ENCODE data around the gene UNK.

The UNK gene

GRCh38 chr17:75825748-75826370, 41.3 kb downstream of the UNK start:
- no peak overlapping the region for H3K4me3 ChIP-seq (ENCODE audit: low read depth, low read length, poor library complexity, severe bottlenecking)
- no peaks in the 10 kb centered on the region for H4K20me1 ChIP-seq (ENCODE audit: insufficient read depth, low read length)
- TF ChIP-seq CTCF (IDR thresholded peaks at IDR 0.05; ENCODE audit: low read length) (no peak), EZH2 (IDR thresholded peaks at IDR 0.05; ENCODE audit: borderline replicate concordance, low read length) (no peak)
- H3K9ac ChIP-seq (ENCODE audit: low read length), result no peak overlapping the region
- no peaks in the 10 kb centered on the region for H3K27me3 ChIP-seq (ENCODE audit: insufficient read depth, low read length)
- peaks cover 55% of the 10 kb centered on the region for H3K36me3 ChIP-seq (ENCODE audit: insufficient read depth, low read length)
- no peaks in the 10 kb centered on the region for H3K79me2 ChIP-seq (ENCODE audit: insufficient read depth, low read length)
- peak overlapping the region; percentile 41 for H3K27ac ChIP-seq (ENCODE audit: low read depth, low read length, poor library complexity, severe bottlenecking)
- peaks cover 49% of the 10 kb centered on the region for H3K4me1 ChIP-seq (ENCODE audit: insufficient read depth, low read length, severe bottlenecking)
- H3K4me2 ChIP-seq (ENCODE audit: low read length), result no peak overlapping the region
- no peaks in the 10 kb centered on the region for H3F3A ChIP-seq (ENCODE audit: insufficient read depth, low read length)
- H2AFZ ChIP-seq (ENCODE audit: low read length), result no peak overlapping the region
- no peaks in the 10 kb centered on the region for H3K9me2 ChIP-seq (ENCODE audit: low read depth, low read length)
- H3K9me3 ChIP-seq (ENCODE audit: low read length), result no peaks in the 10 kb centered on the region

GRCh38 chr17:75826561-75827307, 42.1 kb downstream of the UNK start:
- Histone ChIP-seq H3K9me2 (ENCODE audit: low read depth, low read length) (no peaks in the 10 kb centered on the region), H3K27me3 (ENCODE audit: insufficient read depth, low read length) (no peaks in the 10 kb centered on the region), H3K4me2 (ENCODE audit: low read length) (peak overlapping the region; percentile 69), H3K4me3 (ENCODE audit: low read depth, low read length, poor library complexity, severe bottlenecking) (peak overlapping the region; percentile 49), H3K4me1 (ENCODE audit: insufficient read depth, low read length, severe bottlenecking) (peaks cover 47% of the 10 kb centered on the region), H2AFZ (ENCODE audit: low read length) (no peak overlapping the region), H3F3A (ENCODE audit: insufficient read depth, low read length) (no peaks in the 10 kb centered on the region), H3K27ac (ENCODE audit: low read depth, low read length, poor library complexity, severe bottlenecking) (peak overlapping the region; percentile 82), H3K9me3 (ENCODE audit: low read length) (no peaks in the 10 kb centered on the region), H3K79me2 (ENCODE audit: insufficient read depth, low read length) (no peaks in the 10 kb centered on the region), H3K9ac (ENCODE audit: low read length) (peak overlapping the region; percentile 54), H4K20me1 (ENCODE audit: insufficient read depth, low read length) (no peaks in the 10 kb centered on the region), H3K36me3 (ENCODE audit: insufficient read depth, low read length) (peaks cover 46% of the 10 kb centered on the region; the same call in 1 of the 2 replicates)
- no peak for TF ChIP-seq EZH2 (IDR thresholded peaks at IDR 0.05; ENCODE audit: borderline replicate concordance, low read length)
- TF ChIP-seq CTCF (IDR thresholded peaks at IDR 0.05; ENCODE audit: low read length), result no peak

- Histone ChIP-seq H3K9ac (ENCODE audit: low read length) (peak overlapping the region; percentile 54), H2AFZ (ENCODE audit: low read length) (no peak overlapping the region)
These were observed 42.9 kb downstream of the UNK start for GRCh38 chr17:75827308-75828075.

More at GRCh38 chr17:75827308-75828075, 42.9 kb downstream of the UNK start:
- H3F3A ChIP-seq (ENCODE audit: insufficient read depth, low read length), result no peaks in the 10 kb centered on the region
- H3K27ac ChIP-seq (ENCODE audit: low read depth, low read length, poor library complexity, severe bottlenecking), result peak overlapping the region; percentile 82
- peaks cover 47% of the 10 kb centered on the region for H3K4me1 ChIP-seq (ENCODE audit: insufficient read depth, low read length, severe bottlenecking)
- H3K79me2 ChIP-seq (ENCODE audit: insufficient read depth, low read length), result no peaks in the 10 kb centered on the region
- H3K36me3 ChIP-seq (ENCODE audit: insufficient read depth, low read length), result peaks cover 39% of the 10 kb centered on the region; the same call in 1 of the 2 replicates
- H3K9me2 ChIP-seq (ENCODE audit: low read depth, low read length), result no peaks in the 10 kb centered on the region
- no peaks in the 10 kb centered on the region for H4K20me1 ChIP-seq (ENCODE audit: insufficient read depth, low read length)
- H3K4me3 ChIP-seq (ENCODE audit: low read depth, low read length, poor library complexity, severe bottlenecking), result peak overlapping the region; percentile 49
- peak overlapping the region; percentile 69 for H3K4me2 ChIP-seq (ENCODE audit: low read length)
- H3K27me3 ChIP-seq (ENCODE audit: insufficient read depth, low read length), result no peaks in the 10 kb centered on the region
- no peaks in the 10 kb centered on the region for H3K9me3 ChIP-seq (ENCODE audit: low read length)
- peak; percentile 78 for TF ChIP-seq CTCF (IDR thresholded peaks at IDR 0.05; ENCODE audit: low read length)
- no peak for TF ChIP-seq EZH2 (IDR thresholded peaks at IDR 0.05; ENCODE audit: borderline replicate concordance, low read length)

Data from OCI-LY1 (cell line).